Mononuclear cell (primary cell): ENCODE data around the gene NR2E3. TPM values are rescaled to one million over a fixed set of nuclear protein-coding genes. Genes with fewer than 3 reads are reported as not detected.

ENCODE experiments used
- H3K27me3 ChIP-seq: 2 replicates; pipeline ENCODE4 v1.6.0; 2011; ENCODE audit warnings: low read length, control low read depth; ENCODE audit not compliant: insufficient read depth
- H3K4me1 ChIP-seq: 2 replicates; pipeline ENCODE4 v1.5.1; 2011; ENCODE audit warnings: mild to moderate bottlenecking, low read length, control low read depth; ENCODE audit not compliant: insufficient read depth
- H3K4me3 ChIP-seq: 2 replicates; pipeline ENCODE4 v1.5.1; 2011; ENCODE audit warnings: mild to moderate bottlenecking, low read length, moderate library complexity
- H3K9me3 ChIP-seq: 2 replicates; pipeline ENCODE4 v1.5.1; 2011; ENCODE audit warnings: low read depth, mild to moderate bottlenecking, control low read depth, low read length
- total RNA-seq: library from RNA; depleted of rRNA; stranded (reverse); fragments of >200 nt; gene quantifications from one replicate; pipeline ENCODE4 v1.2.3, GENCODE V29; 2012

The NR2E3 gene
- total RNA-seq, 1 donor, result not detected

GRCh38 chr15:71804695-71805470 is 5.5 kb upstream of the NR2E3 start:
- Histone ChIP-seq H3K27me3 (no peaks in the 10 kb centered on the region), H3K4me3 (no peak overlapping the region), H3K4me1 (no peaks in the 10 kb centered on the region), H3K9me3 (no peaks in the 10 kb centered on the region)

GRCh38 chr15:71806452-71806931 is 3.9 kb upstream of the NR2E3 start:
- Histone ChIP-seq H3K9me3 (no peaks in the 10 kb centered on the region), H3K4me1 (no peaks in the 10 kb centered on the region), H3K4me3 (no peak overlapping the region), H3K27me3 (no peaks in the 10 kb centered on the region)

GRCh38 chr15:71807125-71807629 is 3.2 kb upstream of the NR2E3 start:
- H3K4me3 ChIP-seq, result no peak overlapping the region
- no peaks in the 10 kb centered on the region for H3K27me3 ChIP-seq
- H3K9me3 ChIP-seq, result no peaks in the 10 kb centered on the region
- no peaks in the 10 kb centered on the region for H3K4me1 ChIP-seq

- Histone ChIP-seq H3K4me3 (no peak overlapping the region), H3K27me3 (no peaks in the 10 kb centered on the region), H3K4me1 (no peaks in the 10 kb centered on the region), H3K9me3 (no peaks in the 10 kb centered on the region)
These were observed 2.7 kb upstream of the NR2E3 start for GRCh38 chr15:71807691-71808091.

DNA sequence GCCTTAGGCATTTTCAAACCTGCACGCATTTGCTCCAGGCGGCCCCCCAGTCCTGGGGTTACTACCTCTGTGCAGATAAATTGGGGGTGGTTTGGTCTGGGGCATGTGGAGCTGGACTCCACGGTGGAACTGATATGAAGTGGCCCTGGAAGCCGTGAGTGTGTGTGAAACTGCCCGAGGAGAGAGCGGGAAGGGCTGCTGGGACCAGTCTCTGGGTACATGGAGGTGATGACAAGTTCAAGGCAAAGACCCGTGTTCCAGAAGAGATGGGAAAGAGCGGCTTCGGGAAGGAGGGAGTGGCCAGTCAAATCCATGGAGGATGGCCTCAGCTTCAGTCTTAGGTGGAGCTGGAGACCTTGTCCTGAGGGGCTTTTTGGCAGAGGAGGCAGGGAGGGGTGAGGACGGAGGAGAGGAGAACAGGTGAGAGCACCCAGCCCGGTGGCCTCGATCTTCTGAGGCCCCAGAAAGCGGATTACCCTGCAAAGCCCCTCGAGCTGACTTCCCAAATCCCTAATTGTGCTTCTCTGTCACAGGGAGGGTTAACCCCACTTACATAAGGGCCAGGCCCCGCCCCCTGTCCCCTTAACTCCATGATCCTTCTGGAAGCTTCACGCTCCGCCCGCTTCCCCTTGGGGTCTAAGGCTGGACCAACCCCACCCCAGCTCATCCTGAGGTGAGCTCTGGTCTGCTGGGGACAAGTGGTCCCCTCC is 1.9 kb upstream of the NR2E3 start:
- no peaks in the 10 kb centered on the region for H3K9me3 ChIP-seq
- no peaks in the 10 kb centered on the region for H3K27me3 ChIP-seq
- H3K4me1 ChIP-seq, result no peaks in the 10 kb centered on the region
- no peak overlapping the region for H3K4me3 ChIP-seq

DNA sequence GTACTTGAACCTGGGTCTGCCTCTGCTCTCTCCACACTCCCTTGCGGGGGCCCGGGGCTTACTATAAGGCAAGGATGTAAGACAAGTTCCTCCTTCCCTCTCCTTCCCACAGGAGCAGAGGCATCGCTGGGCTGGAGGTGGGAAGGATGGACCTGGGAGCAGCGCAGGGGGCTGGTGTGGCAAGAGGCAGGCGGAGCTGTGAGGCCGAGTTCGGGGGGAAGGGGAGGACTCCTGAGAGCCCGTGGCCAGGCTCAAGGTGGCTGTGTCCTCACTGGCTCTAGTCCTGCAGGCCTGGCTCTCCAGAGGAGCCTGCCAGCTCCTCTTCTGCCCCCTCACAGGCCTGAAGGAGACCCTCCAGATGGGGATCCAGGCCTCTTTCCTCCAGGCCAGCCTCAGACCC is 1.0 kb upstream of the NR2E3 start:
- no peak overlapping the region for H3K4me3 ChIP-seq
- no peaks in the 10 kb centered on the region for H3K27me3 ChIP-seq
- no peaks in the 10 kb centered on the region for H3K9me3 ChIP-seq
- no peaks in the 10 kb centered on the region for H3K4me1 ChIP-seq

- Histone ChIP-seq H3K27me3 (no peaks in the 10 kb centered on the region), H3K9me3 (no peaks in the 10 kb centered on the region), H3K4me1 (no peaks in the 10 kb centered on the region), H3K4me3 (no peak overlapping the region)
These were observed 832 bp downstream of the NR2E3 start for GRCh38 chr15:71811036-71811736.

GRCh38 chr15:71811752-71812735 is 1.7 kb downstream of the NR2E3 start:
- no peaks in the 10 kb centered on the region for H3K9me3 ChIP-seq
- no peaks in the 10 kb centered on the region for H3K4me1 ChIP-seq
- no peak overlapping the region for H3K4me3 ChIP-seq
- no peaks in the 10 kb centered on the region for H3K27me3 ChIP-seq

- Histone ChIP-seq H3K4me1 (no peaks in the 10 kb centered on the region), H3K9me3 (no peaks in the 10 kb centered on the region), H3K27me3 (no peaks in the 10 kb centered on the region), H3K4me3 (no peak overlapping the region)
These were observed 2.8 kb downstream of the NR2E3 start for GRCh38 chr15:71812966-71813722.

DNA sequence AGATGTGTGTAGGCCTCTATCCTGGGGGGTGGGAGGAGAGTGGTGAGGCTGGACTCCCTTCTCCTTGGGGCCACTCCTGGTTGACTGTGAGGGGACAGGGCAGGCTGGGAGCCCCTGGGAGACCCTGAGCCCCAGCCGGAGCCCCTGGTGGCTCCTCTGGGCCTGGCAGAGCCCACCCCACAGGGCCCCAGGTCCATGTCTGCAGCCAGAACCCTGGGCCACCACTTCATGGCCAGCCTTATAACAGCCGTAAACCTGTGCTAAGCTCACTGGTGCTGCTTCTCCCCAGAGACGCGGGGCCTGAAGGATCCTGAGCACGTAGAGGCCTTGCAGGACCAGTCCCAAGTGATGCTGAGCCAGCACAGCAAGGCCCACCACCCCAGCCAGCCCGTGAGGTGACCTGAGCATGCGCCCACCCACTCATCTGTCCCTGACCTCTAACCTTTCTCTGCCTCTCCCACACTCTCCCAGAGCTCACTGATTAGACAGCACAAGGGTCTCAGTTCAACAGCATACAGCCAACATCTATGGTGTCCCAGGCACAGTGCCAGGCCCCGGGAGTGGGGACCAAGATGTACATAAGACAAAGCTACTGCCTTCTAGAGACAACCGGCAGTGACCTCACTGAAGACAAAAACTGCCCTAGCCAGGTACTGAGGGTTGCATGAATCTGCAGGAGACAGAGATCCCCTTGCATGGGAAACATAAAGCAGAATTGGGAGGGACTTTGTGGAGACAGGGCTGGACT is 3.5 kb downstream of the NR2E3 start:
- Histone ChIP-seq H3K9me3 (no peaks in the 10 kb centered on the region), H3K4me3 (no peak overlapping the region), H3K4me1 (no peaks in the 10 kb centered on the region), H3K27me3 (no peaks in the 10 kb centered on the region)

GRCh38 chr15:71815301-71815700 is 4.9 kb downstream of the NR2E3 start:
- Histone ChIP-seq H3K9me3 (peaks cover 4% of the 10 kb centered on the region), H3K4me1 (no peaks in the 10 kb centered on the region), H3K27me3 (no peaks in the 10 kb centered on the region), H3K4me3 (no peak overlapping the region)

DNA sequence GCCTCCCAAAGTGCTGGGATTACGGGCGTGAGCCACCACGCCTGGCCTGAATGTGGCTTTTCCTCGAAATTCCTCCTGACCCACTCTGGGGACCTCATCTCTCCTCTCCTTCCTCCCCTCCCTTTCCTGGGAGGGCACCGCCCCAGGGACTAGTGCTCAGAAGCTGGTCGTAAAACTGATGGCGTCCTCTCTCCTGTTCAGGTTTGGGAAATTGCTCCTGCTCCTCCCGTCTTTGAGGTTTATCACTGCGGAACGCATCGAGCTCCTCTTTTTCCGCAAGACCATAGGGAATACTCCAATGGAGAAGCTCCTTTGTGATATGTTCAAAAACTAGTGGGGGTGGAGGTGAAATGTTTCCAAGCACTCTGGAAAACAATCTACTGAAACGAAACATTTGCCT is 7.0 kb downstream of the NR2E3 start:
- Histone ChIP-seq H3K4me1 (no peaks in the 10 kb centered on the region), H3K4me3 (no peak overlapping the region), H3K27me3 (no peaks in the 10 kb centered on the region), H3K9me3 (peaks cover 22% of the 10 kb centered on the region)

DNA sequence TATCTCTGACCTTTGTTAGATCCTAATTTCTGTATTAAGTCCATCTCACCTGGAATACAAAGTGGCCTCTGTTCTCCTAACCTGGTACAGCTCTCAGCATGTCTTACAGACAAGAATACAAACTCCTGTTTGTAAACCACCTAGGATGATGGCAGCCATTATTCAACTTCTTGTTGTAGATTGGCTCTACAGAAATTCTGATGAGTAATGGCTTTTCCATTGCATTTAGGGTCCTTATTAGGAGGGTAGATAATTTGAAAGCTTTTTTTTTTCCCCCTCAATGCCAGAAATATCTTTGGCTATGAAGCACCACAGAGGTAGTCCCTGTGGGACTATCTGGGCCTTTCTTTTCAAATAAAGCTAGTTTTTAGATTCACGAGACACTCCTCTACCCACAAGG is 9.8 kb downstream of the NR2E3 start:
- no peaks in the 10 kb centered on the region for H3K4me1 ChIP-seq
- H3K9me3 ChIP-seq, result peaks cover 27% of the 10 kb centered on the region
- H3K4me3 ChIP-seq, result no peak overlapping the region
- H3K27me3 ChIP-seq, result no peaks in the 10 kb centered on the region
